NB4 (cell line): ENCODE results near the gene SOCS7.

Experiments used
- CTCF ChIP-seq: IDR thresholded peaks from one replicate; pipeline ENCODE4 v1.5.1; 2012; ENCODE audit warnings: low read depth, low read length
- MAX ChIP-seq: IDR thresholded peaks from 2 replicates; pipeline ENCODE4 v1.6.1; 2011; ENCODE audit warnings: low read depth, low read length
- MYC ChIP-seq: IDR thresholded peaks from 2 replicates; pipeline ENCODE4 v1.6.1; 2011; ENCODE audit warnings: low read depth, low read length
- POLR2A ChIP-seq: IDR thresholded peaks from 2 replicates; pipeline ENCODE4 v1.6.1; 2011; ENCODE audit warnings: mild to moderate bottlenecking; ENCODE audit not compliant: insufficient read length; ENCODE audit errors: extremely low read depth

DNA sequence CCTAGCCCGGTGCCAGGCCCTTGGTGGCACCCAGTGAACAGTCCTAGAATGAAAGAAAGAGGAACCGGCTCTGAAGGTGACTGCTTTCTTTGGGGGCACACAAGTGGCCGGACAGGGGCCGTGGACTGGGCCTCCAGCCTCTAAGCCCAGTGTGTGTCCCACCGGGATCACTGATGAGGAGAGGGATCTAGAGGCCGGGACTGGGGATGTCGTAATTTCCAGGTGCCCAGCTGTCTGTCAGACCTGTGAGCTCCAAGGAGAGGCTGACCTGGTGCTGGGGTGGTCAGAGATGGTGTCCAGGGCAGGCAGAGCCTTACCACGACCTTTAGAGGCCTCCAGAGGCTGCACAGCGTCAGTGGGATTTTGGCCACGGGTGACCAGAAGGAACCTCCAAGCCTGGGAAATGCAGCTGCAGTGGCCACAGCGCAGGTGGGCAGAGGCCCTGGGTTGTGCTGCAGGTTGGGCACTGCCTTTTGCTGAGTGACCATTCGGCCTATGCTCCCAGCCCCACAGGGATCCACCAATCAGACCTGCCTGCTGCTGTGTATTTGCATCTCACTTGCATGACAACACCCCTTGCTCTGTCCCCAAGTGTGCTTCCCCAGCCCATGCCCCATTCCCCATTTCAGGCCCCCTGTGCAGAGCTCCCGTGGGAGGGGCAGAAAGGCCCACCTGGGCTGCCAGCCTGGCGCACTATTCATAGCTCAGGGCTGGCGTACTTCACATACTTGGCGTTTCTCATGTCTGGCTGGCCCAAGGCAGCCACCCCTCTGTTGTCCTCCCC lies 89.2 kb downstream of the SOCS7 start:
- no peak for TF ChIP-seq CTCF
- no peak for TF ChIP-seq MAX
- TF ChIP-seq POLR2A: no peak
- TF ChIP-seq MYC: no peak
